Measurements from ENCODE around the gene NUB1. TPM values are rescaled to one million over a fixed set of nuclear protein-coding genes. Genes with fewer than 3 reads are reported as not detected.

NUB1 gene
- total RNA-seq, 1 experiment from 2014 or later: 48.5 TPM

- H3K4ac ChIP-seq (ENCODE audit: low read depth, low read length): no peak overlapping the region
- H2BK20ac ChIP-seq (ENCODE audit: low read depth, low read length, poor library complexity, severe bottlenecking): no peak overlapping the region
- no peak overlapping the region for H2BK5ac ChIP-seq (ENCODE audit: insufficient read length, low read length)
- TF ChIP-seq CTCF (conservative IDR thresholded peaks at IDR 0.05): no peak
- H3K56ac ChIP-seq (ENCODE audit: insufficient read length, low read depth, low read length): no peak overlapping the region
- H2BK120ac ChIP-seq (ENCODE audit: low read depth, low read length, poor library complexity, severe bottlenecking): no peak overlapping the region
- H3K9ac ChIP-seq (ENCODE audit: extremely low read depth, insufficient read length, low read length): no peak overlapping the region
- Mint-ChIP-seq H3K4me3 (no peak overlapping the region), H3K9me3 (no peaks in the 10 kb centered on the region), H3K27me3 (ENCODE audit: low read depth) (no peaks in the 10 kb centered on the region), H3K36me3 (ENCODE audit: insufficient read depth in 1 of 3, low read depth in 3 of 3) (peaks cover 2 to 50% (median 48%) of the 10 kb centered on the region in 3 experiments; a peak in 6 of 7 replicates), H3K27ac (no peak overlapping the region), H3K4me1 (peaks cover 0 to 8% of the 10 kb centered on the region in 2 experiments; a peak in 1 of 4 replicates)
- H3K79me1 ChIP-seq (ENCODE audit: insufficient read depth, low read depth, low read length, poor library complexity, severe bottlenecking): peaks cover 2% of the 10 kb centered on the region
- no peak overlapping the region for H3T11ph ChIP-seq (ENCODE audit: low read length)
- H3K18ac ChIP-seq (ENCODE audit: insufficient read length, low read depth, low read length): no peak overlapping the region
- no peak overlapping the region for H4K5ac ChIP-seq (ENCODE audit: insufficient read length, low read depth, low read length)
- no peak overlapping the region for H2BK12ac ChIP-seq (ENCODE audit: insufficient read length, low read depth, low read length)
- no peak overlapping the region for H2AFZ ChIP-seq (ENCODE audit: low read length)
- no peak overlapping the region for H3K23ac ChIP-seq (ENCODE audit: insufficient read length, low read depth, low read length)
- no peaks in the 10 kb centered on the region for H3K23me2 ChIP-seq (ENCODE audit: insufficient read length, low read depth, low read length, poor library complexity, severe bottlenecking)
- no peaks in the 10 kb centered on the region for H3K79me2 ChIP-seq (ENCODE audit: insufficient read depth, low read length)
- H3K9me3 ChIP-seq (ENCODE audit: control insufficient read depth, low read depth, low read length): no peaks in the 10 kb centered on the region
- no peak overlapping the region for H4K91ac ChIP-seq (ENCODE audit: insufficient read length, low read depth, low read length)
- no peak overlapping the region for H2BK15ac ChIP-seq (ENCODE audit: low read depth, low read length)
- H3K4me1 ChIP-seq (ENCODE audit: insufficient read depth, low read length): no peaks in the 10 kb centered on the region
- no peak overlapping the region for H3K4me2 ChIP-seq (ENCODE audit: insufficient read depth, insufficient read length, low read length)
- H4K20me1 ChIP-seq (ENCODE audit: control insufficient read depth, insufficient read depth, insufficient read length): no peaks in the 10 kb centered on the region
- DNase-seq: no peak
- H3K27ac ChIP-seq (ENCODE audit: insufficient read length, low read depth, low read length): no peak overlapping the region
- H2AK5ac ChIP-seq (ENCODE audit: insufficient read length, low read length): no peak overlapping the region
- no peak overlapping the region for H4K8ac ChIP-seq (replicated peaks; ENCODE audit: insufficient read length, low read depth, low read length)
- H3K27me3 ChIP-seq (ENCODE audit: insufficient read depth, low read length): no peaks in the 10 kb centered on the region
- H3K14ac ChIP-seq (ENCODE audit: insufficient read depth, low read length): no peak overlapping the region
- no CpG with 5 or more reads among the region's 2 CpGs for WGBS (ENCODE audit: extremely low coverage, insufficient read length, low lambda C conversion rate)
These were observed 4.8 kb downstream of the NUB1 start for GRCh38 chr7:151346470-151346769.
